HG03460 (cell line): ENCODE data around the gene DIAPH2.
A peak's percentile ranks its signal among the peaks of the same experiment; 100 is the strongest.

Experiments used
- ATAC-seq: cut with Tn5 transposase; IDR thresholded peaks from one replicate; pipeline ENCODE4 v1.9.1; 2021; ENCODE audit not compliant: unreplicated experiment

DIAPH2 gene

DNA sequence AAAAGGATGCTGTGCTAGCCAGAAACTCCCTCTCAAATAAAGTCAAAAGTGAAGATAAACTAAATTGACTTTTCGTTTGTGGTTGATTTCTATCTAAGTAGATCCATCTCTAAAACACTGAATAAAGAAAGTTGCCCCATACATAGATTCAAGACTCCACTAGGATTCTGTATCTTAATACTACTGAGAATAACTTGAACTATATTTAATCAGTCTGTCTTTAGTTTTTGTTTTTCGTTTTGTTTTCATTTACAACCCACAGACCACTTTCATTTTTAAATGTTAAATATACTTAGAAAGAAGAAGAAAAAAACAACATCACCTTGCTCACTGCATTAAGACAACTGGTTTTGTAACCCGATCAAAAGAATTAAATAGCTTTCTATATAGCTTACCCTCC, 854.1 kb downstream of the DIAPH2 start:
- ATAC-seq = no peak

DNA sequence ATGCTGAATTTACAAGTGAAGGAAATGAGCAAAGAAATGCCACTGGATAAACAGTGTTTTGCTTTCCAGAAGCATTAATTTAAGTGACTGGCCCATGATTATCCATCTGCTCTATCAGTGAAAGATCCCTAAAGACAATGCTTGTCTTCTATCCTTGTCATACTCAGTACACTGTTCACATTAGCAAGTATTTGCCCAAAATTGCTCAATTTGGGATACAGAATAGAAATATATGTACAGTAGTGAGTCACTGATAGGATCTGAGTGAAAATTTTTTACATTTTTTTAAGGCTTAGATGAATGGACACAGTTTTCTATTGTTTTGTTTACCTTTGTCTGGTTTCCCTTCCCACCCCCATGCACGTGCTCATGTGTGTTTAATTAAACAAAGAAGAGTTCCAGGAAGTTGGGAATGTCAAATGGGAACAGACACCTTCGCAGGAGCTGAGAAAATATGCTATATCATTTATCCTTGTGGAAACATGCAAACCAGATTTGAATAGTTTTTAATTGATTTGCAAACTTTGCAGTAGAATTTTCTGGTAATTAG, 855.4 kb downstream of the DIAPH2 start:
- no peak for ATAC-seq

DNA sequence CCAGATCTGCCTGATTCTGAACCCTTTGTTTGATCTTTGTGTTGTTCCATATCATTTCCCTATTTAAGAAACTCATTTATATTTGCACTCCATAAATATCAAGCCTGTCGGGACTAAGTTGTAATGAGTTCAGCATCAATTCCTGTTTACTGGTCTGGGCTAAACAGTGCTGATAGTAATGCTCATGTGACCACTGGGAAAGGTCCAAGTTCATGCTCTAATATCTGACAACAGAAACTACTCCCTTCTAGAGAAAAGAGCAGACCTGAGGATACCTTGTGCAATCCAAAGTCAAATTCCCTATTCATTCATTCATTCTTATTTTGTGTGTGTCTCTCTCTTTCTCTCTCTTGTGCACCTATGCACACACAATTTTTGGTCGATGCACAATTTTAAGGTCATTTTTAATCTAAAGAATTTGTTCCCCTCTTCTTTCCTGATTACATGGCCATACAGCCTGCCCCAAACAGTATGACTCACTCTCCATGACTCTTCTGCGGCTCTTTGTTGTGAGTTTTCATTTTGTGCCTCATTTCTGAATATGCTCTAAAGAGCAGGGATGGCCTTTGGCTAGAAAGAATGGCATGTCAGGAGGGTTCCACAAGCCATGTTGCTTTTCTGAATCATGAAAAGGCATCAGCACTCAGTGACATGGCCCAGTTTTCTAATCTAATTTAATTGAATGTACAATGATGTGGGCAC, 863.4 kb downstream of the DIAPH2 start:
- no peak for ATAC-seq

DNA sequence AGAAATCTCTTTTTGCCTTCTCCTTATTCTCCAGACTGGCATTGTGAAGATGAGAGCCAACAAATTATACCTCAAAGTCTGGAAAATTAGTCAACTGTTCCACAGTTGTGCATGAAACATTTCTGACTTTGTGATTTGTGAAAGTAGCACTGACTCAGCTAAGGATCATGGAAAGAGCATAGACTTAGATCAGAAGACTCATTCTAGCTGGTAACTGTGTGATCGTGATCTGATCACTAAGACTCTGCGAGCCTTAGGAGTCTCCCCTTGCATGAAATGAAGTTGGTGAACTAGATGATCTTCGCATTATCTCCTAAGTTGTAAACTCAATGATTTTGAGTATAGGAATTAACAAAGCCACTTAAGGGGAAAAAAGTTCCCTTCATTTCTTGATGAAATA, 867.2 kb downstream of the DIAPH2 start:
- ATAC-seq = no peak

DNA sequence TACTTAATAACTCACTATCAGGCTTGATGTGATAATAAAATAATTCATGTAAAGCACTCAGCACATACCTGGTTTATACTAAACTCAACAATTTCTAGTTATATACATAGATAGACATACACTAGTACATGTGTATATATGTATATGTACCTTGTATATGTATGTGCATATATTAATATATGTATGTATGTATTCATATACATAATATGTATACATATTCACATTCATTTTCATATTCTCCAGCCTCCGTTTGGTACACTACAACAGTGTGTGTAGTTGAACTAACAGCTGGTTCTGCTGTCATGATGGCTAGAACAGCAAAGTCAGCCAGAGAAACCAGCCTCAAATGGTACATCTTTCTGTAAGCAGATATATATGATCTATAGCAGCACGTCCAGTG, 869.2 kb downstream of the DIAPH2 start:
- ATAC-seq = no peak

DNA sequence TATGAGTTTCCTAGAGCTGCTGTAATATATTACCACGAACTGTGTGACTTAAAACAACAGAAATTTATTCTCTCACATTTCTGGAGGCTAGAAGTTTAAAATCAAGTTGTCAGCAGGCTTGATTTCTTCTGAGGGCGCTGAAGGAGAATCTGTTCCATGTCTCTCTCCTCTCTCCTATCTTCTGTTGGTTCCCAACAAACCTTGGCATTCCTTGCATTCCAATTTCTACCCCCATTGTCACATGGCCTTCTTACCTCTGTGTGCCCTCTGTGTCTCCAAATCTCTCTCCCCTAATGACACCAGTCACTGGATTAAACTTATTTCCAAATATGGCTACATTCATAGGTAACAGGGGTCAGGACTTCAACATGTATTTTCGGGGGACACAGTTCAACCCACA, 871.7 kb downstream of the DIAPH2 start:
- no peak for ATAC-seq

DNA sequence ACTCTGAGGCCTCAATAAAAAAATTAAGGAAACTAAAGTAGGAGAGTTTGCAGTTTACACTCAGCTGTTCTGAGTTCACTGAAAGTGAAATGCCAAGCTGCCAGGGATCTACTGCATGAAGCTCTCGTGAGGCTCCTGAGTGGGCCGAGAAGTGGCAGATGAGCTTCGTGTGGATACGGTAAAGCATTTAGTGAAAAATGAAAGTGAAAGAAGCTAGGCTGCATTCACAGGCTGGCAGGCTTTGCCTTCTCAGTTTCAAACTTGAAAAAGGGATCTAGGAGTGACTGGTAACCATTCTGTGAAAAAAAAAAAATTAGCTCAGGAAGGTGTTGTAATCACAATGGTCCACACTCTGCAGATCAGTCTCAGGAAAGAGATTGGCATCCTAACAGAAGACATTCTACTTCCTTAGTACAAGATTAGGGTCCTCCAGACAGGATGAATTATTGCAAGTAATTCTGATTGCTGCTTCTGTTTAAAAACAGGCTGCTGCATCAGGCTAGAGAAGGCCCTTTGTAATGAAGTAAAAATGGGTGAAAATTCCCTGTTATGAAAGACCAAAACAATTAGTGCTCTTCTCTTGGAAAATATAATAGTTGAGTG, 879.0 kb downstream of the DIAPH2 start:
- ATAC-seq = peak; percentile 98

DNA sequence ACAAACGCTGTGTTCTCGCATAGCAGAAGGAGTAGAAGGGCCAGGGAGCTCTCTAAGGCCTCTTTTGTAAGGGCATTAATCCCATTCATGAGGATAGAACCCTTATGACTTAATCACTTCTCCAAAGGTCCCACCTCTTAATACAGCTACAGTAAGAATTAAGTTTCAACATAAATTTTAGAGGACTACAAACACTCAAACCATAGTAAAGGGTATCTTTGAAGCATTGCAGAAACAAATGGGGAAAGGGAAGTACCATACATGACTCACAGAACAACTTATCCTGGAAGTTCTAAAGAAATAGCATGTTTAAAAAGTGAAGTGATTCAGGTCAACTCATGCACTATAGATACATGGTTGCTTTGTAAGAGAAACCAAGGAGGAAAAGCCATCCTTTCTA, 879.9 kb downstream of the DIAPH2 start:
- ATAC-seq = no peak

DNA sequence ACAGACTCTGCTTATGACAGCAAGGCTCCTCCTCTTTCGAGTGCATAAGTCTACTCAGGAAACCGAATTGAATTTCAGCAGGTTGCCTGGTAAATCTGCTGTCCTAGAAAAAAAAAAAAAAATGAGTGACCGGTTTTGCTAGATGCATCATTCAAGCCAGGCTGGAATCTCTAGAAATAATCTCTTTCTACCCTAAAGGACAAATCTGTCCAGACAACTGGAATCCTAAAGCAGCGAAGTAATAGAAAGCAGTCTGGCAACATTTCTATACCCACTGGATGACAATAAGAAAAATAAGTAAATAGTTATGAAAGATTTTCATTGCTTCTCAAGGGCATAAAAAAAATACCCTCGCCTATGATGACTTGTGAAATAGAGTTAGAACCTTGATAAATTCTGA, 902.5 kb downstream of the DIAPH2 start:
- ATAC-seq = no peak

DNA sequence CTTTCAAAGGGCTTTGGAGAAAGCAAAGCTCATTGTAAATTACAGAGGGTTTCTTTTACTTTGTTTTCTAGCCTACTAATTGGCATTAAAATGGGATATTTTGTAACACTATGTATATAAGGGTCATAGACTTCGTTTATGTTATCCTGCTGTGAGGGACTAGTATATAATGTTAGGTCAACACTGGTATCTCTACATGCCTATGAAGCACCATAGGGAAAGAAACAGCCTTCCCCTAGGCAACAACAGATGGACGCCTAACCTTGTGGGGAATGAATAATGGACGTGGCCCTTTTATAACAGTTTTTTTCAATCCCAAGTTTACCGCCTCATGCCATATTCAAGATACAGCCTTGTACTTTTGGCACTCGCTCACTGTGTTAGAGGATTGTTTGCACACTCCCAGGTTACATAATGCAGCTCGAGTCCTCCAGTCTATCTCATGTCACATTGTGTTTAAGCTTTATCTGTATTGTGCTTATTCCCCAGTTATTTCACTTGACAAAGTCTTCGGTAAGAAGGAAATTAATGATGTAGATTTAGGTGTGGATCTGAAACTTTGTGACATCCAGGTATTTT, 910.1 kb downstream of the DIAPH2 start:
- ATAC-seq = no peak

DNA sequence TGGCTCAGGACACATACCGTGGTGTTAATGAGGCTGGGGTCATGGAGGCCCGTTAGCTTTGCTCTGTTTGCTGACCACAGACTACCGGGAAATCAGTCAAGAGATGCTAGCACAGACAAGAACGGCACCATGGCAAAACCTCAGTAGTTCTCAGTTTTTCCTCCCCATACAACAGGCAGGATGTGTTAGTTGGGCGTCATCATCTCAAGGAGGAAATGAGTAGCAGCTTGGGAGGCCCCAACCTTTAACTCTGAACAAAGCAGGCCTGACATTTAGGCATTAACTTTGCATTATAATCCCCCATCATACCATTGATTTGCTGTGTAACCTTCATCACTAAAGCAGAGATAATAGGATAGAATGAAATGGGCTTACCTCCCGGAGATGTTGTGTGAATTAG, 913.3 kb downstream of the DIAPH2 start:
- no peak for ATAC-seq

DNA sequence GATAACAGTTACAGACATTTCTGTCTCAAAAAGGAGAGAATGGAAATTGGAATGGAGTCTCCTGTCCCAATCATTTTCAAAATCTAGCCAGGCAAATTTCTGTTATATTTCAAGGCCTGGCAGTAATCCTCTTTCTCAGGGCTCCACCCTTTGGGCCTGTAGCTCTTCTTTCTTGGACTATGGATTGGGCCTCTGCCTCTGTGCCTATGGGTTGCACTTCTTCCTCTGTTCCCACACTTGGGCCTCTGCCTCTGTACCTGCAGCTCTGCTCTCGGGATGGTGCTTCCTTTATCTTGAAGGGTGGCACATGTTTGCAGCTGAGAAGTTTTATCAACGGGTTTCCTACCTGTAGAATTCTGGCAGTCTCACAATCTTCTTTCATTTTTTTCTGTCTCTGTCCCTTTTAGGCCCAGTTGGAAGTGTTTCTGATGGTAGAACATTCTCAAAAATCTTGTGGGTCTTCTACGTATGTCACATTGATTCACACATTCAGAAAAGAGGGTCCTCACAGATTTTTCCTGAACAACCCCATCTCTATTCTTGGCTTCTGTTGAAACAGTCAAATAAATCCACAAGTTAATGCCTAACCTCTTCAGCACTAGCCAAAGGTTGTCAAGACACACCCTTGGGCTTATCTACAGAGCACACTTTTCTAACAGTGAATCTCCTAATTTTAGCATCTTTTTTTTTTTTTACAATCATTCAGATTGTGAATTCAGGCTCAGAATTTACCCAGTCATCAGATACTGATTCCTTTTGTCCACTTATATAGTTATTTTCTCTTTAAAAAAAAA, 918.0 kb downstream of the DIAPH2 start:
- ATAC-seq = no peak

DNA sequence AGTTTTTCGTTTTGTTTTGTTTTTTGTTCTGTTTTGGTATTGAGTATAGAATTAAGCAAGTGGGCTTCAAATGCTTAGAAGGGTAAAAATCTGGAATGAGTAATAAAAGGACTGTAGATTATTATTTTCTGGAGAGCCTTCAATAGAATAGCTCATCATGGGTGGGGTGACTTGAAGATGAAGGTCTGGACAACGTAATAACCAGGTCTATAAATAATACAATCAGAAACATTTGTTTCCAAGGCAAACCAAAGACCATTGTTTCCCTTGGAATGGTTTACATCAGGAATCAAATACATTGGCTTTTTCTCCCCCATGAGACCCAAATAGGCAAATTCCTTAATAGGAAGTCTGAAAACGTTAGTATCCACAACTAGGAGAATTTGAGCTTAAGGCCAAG, 920.6 kb downstream of the DIAPH2 start:
- ATAC-seq = no peak

DNA sequence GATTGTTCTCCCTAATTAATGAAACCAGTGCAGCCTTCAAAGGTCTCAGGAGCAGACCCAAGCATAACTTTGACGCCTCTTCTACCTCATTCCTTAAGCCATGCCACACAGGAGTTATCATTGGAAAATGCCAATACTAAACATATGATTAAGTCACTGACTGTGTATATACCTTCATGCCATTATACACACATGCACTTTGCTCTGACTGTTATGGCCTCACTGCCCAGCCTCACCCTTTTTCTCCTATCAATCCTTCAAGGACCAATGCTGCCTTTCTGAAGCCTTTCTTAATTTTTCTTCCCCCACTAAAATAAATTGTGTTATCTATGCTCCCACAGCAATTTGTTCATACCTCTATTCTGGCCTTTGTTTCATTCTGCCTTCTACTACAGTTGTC, 924.7 kb downstream of the DIAPH2 start:
- no peak for ATAC-seq

DNA sequence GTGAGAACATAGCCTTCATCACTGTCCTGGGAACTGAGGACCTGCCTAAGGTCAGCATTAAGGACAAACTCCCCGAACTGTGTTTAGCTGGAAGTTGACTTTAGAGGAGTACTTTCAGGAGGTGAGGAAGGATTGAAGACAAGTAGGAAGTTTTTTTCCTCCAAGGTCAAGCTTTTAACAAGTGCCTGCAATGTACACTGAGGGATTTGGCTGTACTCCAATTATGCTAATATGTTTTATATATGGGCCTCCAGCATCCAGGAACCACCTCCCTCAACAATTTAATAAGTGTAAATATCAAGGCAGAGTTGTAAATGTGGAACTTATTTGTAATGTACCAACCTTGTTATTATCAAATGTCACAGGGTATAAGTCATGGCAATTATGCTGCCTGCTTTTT, 925.3 kb downstream of the DIAPH2 start:
- ATAC-seq = no peak

DNA sequence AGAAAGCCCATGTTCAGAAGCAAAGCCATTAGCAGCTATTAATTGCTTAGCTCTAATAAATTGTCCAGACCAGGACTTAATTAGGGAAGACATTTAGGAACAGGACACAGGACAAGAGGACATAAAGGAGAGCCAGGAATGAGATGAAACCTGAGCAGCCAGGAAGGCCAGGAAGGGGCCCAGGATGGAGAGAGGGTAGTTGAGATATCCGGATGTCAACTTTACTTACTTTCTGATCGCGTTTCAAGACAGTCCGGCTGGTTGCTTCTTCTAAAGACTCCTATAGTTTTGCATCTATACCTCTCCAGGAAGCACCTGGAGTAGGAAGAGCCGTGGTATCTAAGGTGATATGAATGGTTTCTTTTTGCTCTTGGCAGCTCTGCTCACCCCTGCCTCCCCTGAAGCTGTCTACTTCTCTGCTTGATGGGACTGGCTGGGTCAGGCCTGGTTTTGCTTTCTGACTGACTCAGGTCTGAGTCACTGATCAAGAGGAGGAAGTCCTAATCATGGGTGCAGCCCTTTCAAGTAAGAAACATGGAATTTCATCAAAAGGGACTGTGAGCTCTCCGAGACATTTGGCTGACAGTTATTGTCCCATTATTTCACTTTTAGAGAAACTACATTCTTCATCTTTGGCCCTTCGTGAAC, 932.4 kb downstream of the DIAPH2 start:
- peak; percentile 95 for ATAC-seq

DNA sequence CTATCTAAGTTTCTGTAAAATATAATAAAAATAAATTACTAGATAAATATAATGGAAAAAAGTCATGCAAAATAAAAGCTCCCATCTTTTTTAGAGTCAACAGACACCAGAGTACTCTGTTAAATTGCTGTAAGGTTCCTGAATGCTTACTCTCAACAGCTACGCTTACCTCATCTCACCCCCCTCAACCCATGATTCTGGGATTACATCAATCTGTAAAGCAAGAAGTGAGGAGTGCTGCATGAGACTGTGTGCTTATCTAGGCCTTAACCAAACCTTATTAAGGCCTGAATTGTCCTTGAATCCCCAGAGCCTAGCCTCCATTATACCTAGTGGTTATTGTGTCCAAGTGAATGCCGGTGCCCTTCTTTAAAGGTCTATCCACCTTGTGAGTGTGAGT, 934.9 kb downstream of the DIAPH2 start:
- ATAC-seq = no peak

DNA sequence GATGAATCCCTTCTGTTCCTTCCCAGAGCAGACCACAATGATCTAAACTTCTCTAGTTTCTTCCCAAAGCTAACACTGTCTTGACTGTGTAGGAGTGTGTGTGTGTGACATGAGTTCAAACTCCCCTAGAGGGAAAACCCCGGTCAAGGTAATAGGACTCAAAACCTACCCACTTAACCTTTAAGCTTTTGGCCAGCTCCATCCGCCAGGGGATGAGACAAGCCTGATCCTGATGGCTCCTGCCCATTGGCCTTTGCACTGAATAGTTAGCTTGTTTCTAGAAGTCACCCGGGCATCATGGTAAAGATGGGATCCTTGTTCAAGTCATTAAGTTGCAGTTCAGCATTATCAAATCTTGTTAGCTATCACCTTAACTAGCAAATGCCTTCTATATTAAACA, 937.5 kb downstream of the DIAPH2 start:
- ATAC-seq = no peak

DNA sequence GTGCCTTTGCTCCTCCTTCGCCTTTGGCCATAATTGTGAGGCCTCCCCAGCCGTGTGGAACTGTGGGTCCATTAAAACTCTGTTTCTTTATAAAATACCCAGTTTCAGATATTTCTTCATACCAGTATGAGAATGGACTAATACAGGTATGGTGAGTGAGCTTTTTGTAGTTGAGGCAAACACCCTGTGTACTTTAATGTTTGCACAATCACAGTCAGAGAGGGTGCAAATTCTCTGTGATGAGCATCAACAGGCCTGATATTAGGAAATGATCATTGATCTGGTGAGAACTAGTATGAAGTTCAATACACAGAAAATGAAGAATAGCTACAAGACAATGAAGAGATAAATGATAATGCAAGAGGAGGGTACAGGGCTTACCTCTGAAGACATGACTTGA, 943.7 kb downstream of the DIAPH2 start:
- no peak for ATAC-seq

DNA sequence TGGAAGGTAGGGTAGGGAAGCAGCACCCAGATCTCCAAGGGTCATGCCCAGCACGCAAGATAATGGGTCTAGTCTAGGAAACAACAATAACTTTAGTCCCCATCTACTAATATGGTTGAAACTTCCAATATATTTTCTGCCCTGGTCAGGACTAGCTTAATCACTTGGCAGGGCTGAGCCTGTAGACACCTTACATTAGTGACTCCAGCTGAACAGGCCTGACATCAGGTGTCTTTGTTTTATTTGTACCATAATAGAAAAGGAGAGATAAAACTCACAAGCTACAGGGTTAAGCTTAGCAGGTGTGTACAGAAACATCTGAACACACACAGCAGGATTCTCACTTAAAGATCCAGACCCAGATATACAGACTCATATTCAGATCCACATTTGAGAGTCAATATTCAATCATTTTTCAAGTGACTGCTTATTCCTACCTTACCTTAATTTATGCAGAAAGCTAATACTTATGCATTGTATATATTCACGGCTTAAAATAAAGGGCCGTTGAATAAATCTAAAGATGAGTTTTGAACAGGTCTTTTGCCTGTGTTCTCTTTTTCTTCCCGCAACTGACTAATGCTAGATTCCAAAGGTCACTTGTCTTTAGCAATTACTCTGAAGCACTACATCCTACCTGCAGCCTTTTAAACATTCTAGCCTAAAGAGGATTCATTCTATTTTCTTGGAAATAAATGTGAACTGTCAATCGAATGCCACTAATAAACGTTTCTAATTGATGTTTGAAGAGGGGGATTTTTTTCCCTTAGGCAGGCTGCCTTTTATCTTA, 944.4 kb downstream of the DIAPH2 start:
- no peak for ATAC-seq
